ENCODE results near the gene GRIK1.

Gene GRIK1

GRCh38 chr21:29716753-29717152, 223.0 kb downstream of the GRIK1 start:
- no peak for DNase-seq

- DNase-seq = no peak
Measured at GRCh38 chr21:29715089-29715488, 224.7 kb downstream of the GRIK1 start.

GRCh38 chr21:29712818-29713217, 227.0 kb downstream of the GRIK1 start:
- no peak for DNase-seq

- DNase-seq = no peak
Measured at GRCh38 chr21:29711236-29711635, 228.6 kb downstream of the GRIK1 start.

GRCh38 chr21:29710498-29710897, 229.3 kb downstream of the GRIK1 start:
- DNase-seq = no peak

GRCh38 chr21:29708401-29708800, 231.4 kb downstream of the GRIK1 start:
- DNase-seq = no peak

GRCh38 chr21:29704719-29705118, 235.1 kb downstream of the GRIK1 start:
- no peak for DNase-seq

GRCh38 chr21:29701676-29702075, 238.1 kb downstream of the GRIK1 start:
- DNase-seq = no peak

GRCh38 chr21:29697555-29698193, 242.1 kb downstream of the GRIK1 start:
- no peak for DNase-seq

GRCh38 chr21:29696937-29697336, 242.9 kb downstream of the GRIK1 start:
- no peak for DNase-seq

- DNase-seq = no peak
Measured at GRCh38 chr21:29691616-29692491, 247.9 kb downstream of the GRIK1 start.

- no peak for DNase-seq
Measured at GRCh38 chr21:29689753-29690152, 250.0 kb downstream of the GRIK1 start.

GRCh38 chr21:29684106-29684505, 255.7 kb downstream of the GRIK1 start:
- DNase-seq = no peak

GRCh38 chr21:29682800-29683199, 257.0 kb downstream of the GRIK1 start:
- DNase-seq = no peak

GRCh38 chr21:29680273-29680672, 259.5 kb downstream of the GRIK1 start:
- DNase-seq = no peak

- no peak for DNase-seq
Measured at GRCh38 chr21:29678626-29679025, 261.2 kb downstream of the GRIK1 start.

- no peak for DNase-seq
Measured at GRCh38 chr21:29677326-29677725, 262.5 kb downstream of the GRIK1 start.

- no peak for DNase-seq
Measured at GRCh38 chr21:29676395-29676794, 263.4 kb downstream of the GRIK1 start.

GRCh38 chr21:29675451-29675850, 264.3 kb downstream of the GRIK1 start:
- DNase-seq = no peak

GRCh38 chr21:29674343-29674742, 265.5 kb downstream of the GRIK1 start:
- no peak for DNase-seq

- no peak for DNase-seq
Measured at GRCh38 chr21:29673096-29673610, 266.6 kb downstream of the GRIK1 start.

- DNase-seq = no peak
Measured at GRCh38 chr21:29671728-29672127, 268.1 kb downstream of the GRIK1 start.

GRCh38 chr21:29670228-29670627, 269.6 kb downstream of the GRIK1 start:
- no peak for DNase-seq

GRCh38 chr21:29669416-29669815, 270.4 kb downstream of the GRIK1 start:
- DNase-seq = no peak
